Measurements from ENCODE around the gene EPYC. TPM values are rescaled to one million over a fixed set of nuclear protein-coding genes. Genes with fewer than 3 reads are reported as not detected.
"Not testable (repeated sequence)": the region's sequence is repeated elsewhere in the genome, so short reads cannot be mapped to it uniquely, and the experiment has no call there.

Gene EPYC
- total and polyA plus RNA-seq, 4 experiments from 2014 or later = not detected

DNA sequence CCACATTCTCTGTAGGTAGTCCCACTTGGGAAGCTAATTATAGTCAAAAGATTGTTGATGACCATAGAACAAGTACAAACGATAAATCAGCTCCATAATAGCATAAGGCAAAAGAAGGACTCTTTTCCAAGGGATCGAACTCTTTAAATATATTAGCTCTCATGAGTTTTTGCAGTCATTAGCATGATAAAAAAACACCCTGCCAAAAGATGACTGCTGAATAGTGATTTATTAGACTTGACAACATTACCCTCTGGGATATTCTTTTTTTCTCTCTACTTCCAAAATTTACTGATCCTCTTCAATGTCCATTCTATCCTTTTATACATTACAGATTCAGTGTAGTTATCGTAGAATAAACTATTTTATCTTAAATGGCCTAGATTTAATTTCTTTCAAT is 14.2 kb downstream of the EPYC start:
- Mint-ChIP-seq H3K4me1 (no peaks in the 10 kb centered on the region), H3K4me3 (no peak overlapping the region), H3K36me3 (no peaks in the 10 kb centered on the region), H3K27me3 (no peaks in the 10 kb centered on the region), H3K9me3 (no peaks in the 10 kb centered on the region), H3K27ac (no peak overlapping the region)
- DNase-seq = no peak
- no peaks in the 10 kb centered on the region for H3K9me3 ChIP-seq (ENCODE audit: control insufficient read depth in 1 of 2, low read length in 2 of 2)
- no peaks in the 10 kb centered on the region for H3K4me1 ChIP-seq (ENCODE audit: insufficient read depth, low read length)
- H3K4me3 ChIP-seq (ENCODE audit: low read length in 2 of 2) = no peak overlapping the region
- no peaks in the 10 kb centered on the region for H3K36me3 ChIP-seq (ENCODE audit: insufficient read depth, low read length)
- intact Hi-C loops (cut with micrococcal nuclease) = no loop called here
- no peaks in the 10 kb centered on the region for H3K27me3 ChIP-seq (ENCODE audit: insufficient read depth, low read length)
- no peak overlapping the region for H3K27ac ChIP-seq (ENCODE audit: low read depth, low read length)
- CTCF ChIA-PET (ENCODE audit: partially characterized antibody) = no interaction called here
- POLR2A ChIA-PET (ENCODE audit: partially characterized antibody) = no interaction called here

DNA sequence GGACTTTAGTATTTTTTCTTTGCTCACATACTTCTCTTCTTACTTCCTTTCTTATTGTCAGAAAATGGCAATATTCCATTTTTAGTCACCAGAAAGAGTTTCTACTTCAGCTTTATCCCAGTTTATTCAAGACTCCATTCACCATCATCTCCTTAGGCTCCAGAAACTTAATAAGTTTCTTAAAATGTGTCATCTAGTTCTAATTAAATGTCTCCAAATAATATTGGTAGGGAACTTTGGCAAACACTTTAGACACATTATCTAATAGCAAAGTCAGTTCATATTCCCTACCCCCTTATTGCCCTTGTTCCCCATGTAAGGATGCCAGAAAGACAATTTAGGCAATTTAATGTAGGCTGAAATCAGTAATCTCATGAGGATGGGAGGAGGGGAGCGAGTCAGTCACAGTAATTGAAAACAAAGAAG is 15.1 kb downstream of the EPYC start:
- Mint-ChIP-seq H3K36me3 (no peaks in the 10 kb centered on the region), H3K4me3 (no peak overlapping the region), H3K27me3 (no peaks in the 10 kb centered on the region), H3K4me1 (no peaks in the 10 kb centered on the region), H3K9me3 (no peaks in the 10 kb centered on the region), H3K27ac (no peak overlapping the region)
- intact Hi-C loops (cut with micrococcal nuclease) = no loop called here
- Histone ChIP-seq H3K4me1 (ENCODE audit: insufficient read depth, low read length) (no peaks in the 10 kb centered on the region), H3K36me3 (ENCODE audit: insufficient read depth, low read length) (no peaks in the 10 kb centered on the region), H3K4me3 (ENCODE audit: low read length in 2 of 2) (no peak overlapping the region), H3K27me3 (ENCODE audit: insufficient read depth, low read length) (no peaks in the 10 kb centered on the region), H3K27ac (ENCODE audit: low read depth, low read length) (no peak overlapping the region), H3K9me3 (ENCODE audit: control insufficient read depth in 1 of 2, low read length in 2 of 2) (no peaks in the 10 kb centered on the region)
- ChIA-PET CTCF (ENCODE audit: partially characterized antibody) (interaction anchor here (0.6 kb wide), 1 partner anchor 76 kb away, joined by 3 read pairs; no protein-coding TSS in a partner anchor), POLR2A (ENCODE audit: partially characterized antibody) (no interaction called here)
- no peak for DNase-seq

DNA sequence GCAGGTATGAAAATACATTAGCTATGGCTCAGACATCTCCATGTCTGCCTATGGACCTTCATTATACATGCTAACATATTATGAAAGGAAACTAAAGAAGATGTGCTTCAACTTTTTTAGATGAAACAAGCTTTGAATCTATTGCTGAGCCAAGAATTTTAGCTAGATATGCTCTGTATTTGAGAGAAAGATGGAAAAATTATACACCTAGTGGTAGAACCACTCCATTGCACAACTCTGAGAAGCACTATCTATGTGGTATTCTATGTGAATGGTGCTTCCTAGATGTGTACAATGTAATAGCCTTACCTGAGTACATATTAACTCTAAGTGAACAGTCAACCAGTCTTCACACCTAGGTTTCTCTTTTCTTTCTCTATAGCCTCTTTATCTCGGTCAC is 17.3 kb downstream of the EPYC start:
- ChIA-PET CTCF (ENCODE audit: partially characterized antibody) (no interaction called here), POLR2A (ENCODE audit: partially characterized antibody) (no interaction called here)
- intact Hi-C loops (cut with micrococcal nuclease) = no loop called here
- no peak overlapping the region for H3K4me3 ChIP-seq (ENCODE audit: low read length in 2 of 2)
- H3K36me3 ChIP-seq (ENCODE audit: insufficient read depth, low read length) = no peaks in the 10 kb centered on the region
- H3K27ac ChIP-seq (ENCODE audit: low read depth, low read length) = no peak overlapping the region
- Mint-ChIP-seq H3K4me1 (no peaks in the 10 kb centered on the region), H3K27me3 (peaks cover 0 to 3% of the 10 kb centered on the region in 2 donors), H3K9me3 (no peaks in the 10 kb centered on the region), H3K27ac (no peak overlapping the region), H3K4me3 (no peak overlapping the region), H3K36me3 (no peaks in the 10 kb centered on the region)
- H3K27me3 ChIP-seq (ENCODE audit: insufficient read depth, low read length) = no peaks in the 10 kb centered on the region
- no peak for DNase-seq
- H3K9me3 ChIP-seq (ENCODE audit: control insufficient read depth in 1 of 2, low read length in 2 of 2) = no peaks in the 10 kb centered on the region
- H3K4me1 ChIP-seq (ENCODE audit: insufficient read depth, low read length) = no peaks in the 10 kb centered on the region

DNA sequence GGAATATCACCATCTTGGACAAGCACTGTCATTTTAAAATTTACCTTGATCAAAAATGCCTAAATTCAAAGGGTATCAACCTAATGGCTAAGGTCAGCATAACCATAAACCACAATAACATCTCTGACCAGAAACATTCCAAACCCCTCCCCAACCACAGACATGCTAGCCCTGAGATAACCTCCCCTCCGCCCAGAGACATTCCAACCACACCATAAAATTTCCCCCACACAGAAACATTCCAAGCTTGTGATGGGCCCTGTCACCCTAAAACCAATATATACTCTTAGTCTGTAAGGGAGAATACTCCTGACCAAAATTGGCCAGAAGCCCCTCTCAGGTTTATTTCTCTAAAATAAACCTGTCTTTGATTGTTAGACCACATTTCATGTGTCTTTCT is 17.7 kb downstream of the EPYC start:
- no peak for DNase-seq
- H3K36me3 Mint-ChIP-seq = no peaks in the 10 kb centered on the region
- no peak overlapping the region for H3K27ac Mint-ChIP-seq
- Histone ChIP-seq H3K27ac (ENCODE audit: low read depth, low read length) (no peak overlapping the region), H3K9me3 (ENCODE audit: control insufficient read depth in 1 of 2, low read length in 2 of 2) (no peaks in the 10 kb centered on the region), H3K27me3 (ENCODE audit: insufficient read depth, low read length) (no peaks in the 10 kb centered on the region), H3K36me3 (ENCODE audit: insufficient read depth, low read length) (no peaks in the 10 kb centered on the region), H3K4me1 (ENCODE audit: insufficient read depth, low read length) (no peaks in the 10 kb centered on the region), H3K4me3 (ENCODE audit: low read length in 2 of 2) (no peak overlapping the region)
- POLR2A ChIA-PET (ENCODE audit: partially characterized antibody) = no interaction called here
- H3K27me3 Mint-ChIP-seq = peaks cover 0 to 3% of the 10 kb centered on the region in 2 donors
- CTCF ChIA-PET (ENCODE audit: partially characterized antibody) = no interaction called here
- intact Hi-C loops (cut with micrococcal nuclease) = no loop called here
- no peaks in the 10 kb centered on the region for H3K9me3 Mint-ChIP-seq
- no peak overlapping the region for H3K4me3 Mint-ChIP-seq
- no peaks in the 10 kb centered on the region for H3K4me1 Mint-ChIP-seq

DNA sequence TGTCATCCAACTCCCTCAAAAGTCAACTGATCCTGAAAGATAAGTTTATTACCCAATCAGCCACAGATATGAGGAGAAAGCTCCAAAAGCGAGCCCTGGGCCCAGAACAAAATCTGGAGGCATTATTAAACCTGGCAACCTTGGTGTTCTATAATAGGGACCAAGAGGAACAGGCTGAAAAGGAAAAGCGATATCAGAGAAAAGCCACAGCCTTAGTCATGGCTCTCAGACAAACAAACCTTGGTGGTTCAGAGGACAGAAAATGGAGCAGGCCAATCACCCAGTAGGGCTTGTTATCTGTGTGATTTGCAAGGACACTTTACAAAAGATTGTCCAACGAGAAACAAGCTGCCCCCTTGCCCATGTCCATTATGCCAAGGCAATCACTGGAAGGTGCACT is 19.4 kb downstream of the EPYC start:
- H3K9me3 ChIP-seq (ENCODE audit: control insufficient read depth in 1 of 2, low read length in 2 of 2); H3K27me3 Mint-ChIP-seq; intact Hi-C loops (cut with micrococcal nuclease); DNase-seq; H3K4me3 Mint-ChIP-seq; H3K4me3 ChIP-seq (ENCODE audit: low read length in 2 of 2); H3K27ac ChIP-seq (ENCODE audit: low read depth, low read length); H3K4me1 Mint-ChIP-seq; H3K27ac Mint-ChIP-seq; H3K9me3 Mint-ChIP-seq; POLR2A ChIA-PET (ENCODE audit: partially characterized antibody); H3K36me3 ChIP-seq (ENCODE audit: insufficient read depth, low read length); H3K4me1 ChIP-seq (ENCODE audit: insufficient read depth, low read length); CTCF ChIA-PET (ENCODE audit: partially characterized antibody); H3K27me3 ChIP-seq (ENCODE audit: insufficient read depth, low read length); H3K36me3 Mint-ChIP-seq: not testable (repeated sequence)

DNA sequence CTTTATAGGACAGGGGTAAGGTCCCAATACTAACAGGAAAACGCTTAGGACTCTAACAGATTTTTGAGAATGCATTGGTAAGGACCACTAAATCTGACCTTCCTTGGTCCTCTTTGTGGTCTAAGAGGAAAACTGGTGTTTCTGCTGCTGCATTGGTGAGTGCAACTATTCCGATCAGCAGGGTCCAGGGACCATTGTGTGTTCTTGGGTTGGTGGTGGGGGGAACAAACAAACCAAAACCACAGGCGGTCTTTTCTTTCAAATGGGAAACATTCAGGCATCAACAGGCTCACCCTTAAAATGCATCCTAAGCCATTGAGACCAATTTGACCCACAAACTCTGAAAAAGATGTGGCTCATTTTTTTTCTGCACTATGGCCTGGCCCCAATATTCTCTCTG is 20.7 kb downstream of the EPYC start:
- Mint-ChIP-seq H3K4me1 (no peaks in the 10 kb centered on the region), H3K27ac (no peak overlapping the region), H3K9me3 (no peaks in the 10 kb centered on the region), H3K4me3 (no peak overlapping the region), H3K36me3 (no peaks in the 10 kb centered on the region), H3K27me3 (peaks cover 0 to 3% of the 10 kb centered on the region in 2 donors)
- Histone ChIP-seq H3K4me3 (ENCODE audit: low read length in 2 of 2) (no peak overlapping the region), H3K27ac (ENCODE audit: low read depth, low read length) (no peak overlapping the region), H3K36me3 (ENCODE audit: insufficient read depth, low read length) (no peaks in the 10 kb centered on the region), H3K4me1 (ENCODE audit: insufficient read depth, low read length) (no peaks in the 10 kb centered on the region), H3K9me3 (ENCODE audit: control insufficient read depth in 1 of 2, low read length in 2 of 2) (no peaks in the 10 kb centered on the region), H3K27me3 (ENCODE audit: insufficient read depth, low read length) (no peaks in the 10 kb centered on the region)
- ChIA-PET POLR2A (ENCODE audit: partially characterized antibody) (no interaction called here), CTCF (ENCODE audit: partially characterized antibody) (no interaction called here)
- intact Hi-C loops (cut with micrococcal nuclease) = no loop called here
- DNase-seq = no peak

DNA sequence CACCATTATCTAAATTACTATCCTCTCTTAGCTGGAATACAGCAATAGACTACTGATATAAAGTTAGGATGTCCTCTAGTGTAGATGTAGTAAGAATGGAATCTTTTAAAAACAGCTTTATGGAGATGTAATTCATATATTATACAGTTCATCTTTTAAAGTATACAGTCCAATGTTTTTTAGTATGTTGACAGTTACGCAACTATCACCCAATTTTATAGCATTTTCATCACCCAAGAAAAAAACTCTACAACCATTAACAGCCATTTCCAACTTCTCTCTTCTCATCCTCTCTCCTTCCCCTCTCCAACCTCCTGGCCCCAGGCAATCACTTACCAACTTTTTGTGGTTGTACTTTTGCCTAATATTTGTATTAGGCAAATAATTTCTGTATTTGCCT is 22.6 kb downstream of the EPYC start:
- no peaks in the 10 kb centered on the region for H3K9me3 ChIP-seq (ENCODE audit: control insufficient read depth in 1 of 2, low read length in 2 of 2)
- Mint-ChIP-seq H3K4me3 (no peak overlapping the region), H3K27me3 (peaks cover 0 to 3% of the 10 kb centered on the region in 2 donors), H3K36me3 (no peaks in the 10 kb centered on the region), H3K9me3 (no peaks in the 10 kb centered on the region), H3K27ac (no peak overlapping the region), H3K4me1 (no peaks in the 10 kb centered on the region)
- H3K27me3 ChIP-seq (ENCODE audit: insufficient read depth, low read length) = no peaks in the 10 kb centered on the region
- ChIA-PET CTCF (ENCODE audit: partially characterized antibody) (no interaction called here), POLR2A (ENCODE audit: partially characterized antibody) (no interaction called here)
- no peaks in the 10 kb centered on the region for H3K4me1 ChIP-seq (ENCODE audit: insufficient read depth, low read length)
- H3K27ac ChIP-seq (ENCODE audit: low read depth, low read length) = no peak overlapping the region
- H3K4me3 ChIP-seq (ENCODE audit: low read length in 2 of 2) = no peak overlapping the region
- H3K36me3 ChIP-seq (ENCODE audit: insufficient read depth, low read length) = no peaks in the 10 kb centered on the region
- no peak for DNase-seq
- intact Hi-C loops (cut with micrococcal nuclease) = no loop called here

DNA sequence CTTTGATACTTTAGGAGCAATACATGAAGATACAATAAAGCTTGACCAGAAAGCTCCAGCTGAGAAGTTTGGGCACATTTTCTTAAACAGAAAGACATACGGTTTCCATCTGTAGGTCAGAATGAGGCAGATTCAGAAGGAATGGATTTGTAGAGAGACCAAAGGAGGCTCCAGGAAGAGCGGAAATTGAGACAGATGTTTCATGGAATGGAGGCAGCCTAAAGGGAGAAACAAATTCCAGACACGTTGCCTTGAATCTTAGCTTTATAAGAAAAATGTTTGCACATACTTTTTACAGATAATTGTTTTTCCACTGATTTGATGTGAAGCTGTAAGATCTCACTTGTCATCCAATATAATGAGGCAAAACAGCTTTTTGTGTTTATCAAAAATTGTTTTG is 24.8 kb downstream of the EPYC start:
- H3K9me3 Mint-ChIP-seq = no peaks in the 10 kb centered on the region
- H3K36me3 Mint-ChIP-seq = no peaks in the 10 kb centered on the region
- Histone ChIP-seq H3K27me3 (ENCODE audit: insufficient read depth, low read length) (no peaks in the 10 kb centered on the region), H3K9me3 (ENCODE audit: control insufficient read depth in 1 of 2, low read length in 2 of 2) (no peaks in the 10 kb centered on the region), H3K27ac (ENCODE audit: low read depth, low read length) (no peak overlapping the region), H3K4me1 (ENCODE audit: insufficient read depth, low read length) (no peaks in the 10 kb centered on the region), H3K36me3 (ENCODE audit: insufficient read depth, low read length) (no peaks in the 10 kb centered on the region), H3K4me3 (ENCODE audit: low read length in 2 of 2) (no peak overlapping the region)
- no peak overlapping the region for H3K4me3 Mint-ChIP-seq
- POLR2A ChIA-PET (ENCODE audit: partially characterized antibody) = no interaction called here
- intact Hi-C loops (cut with micrococcal nuclease) = loop anchor here (2.0 to 10.0 kb wide), 3 partner anchors 347 to 1667 kb away; no protein-coding TSS in a partner anchor
- CTCF ChIA-PET (ENCODE audit: partially characterized antibody) = interaction anchor here (1.3 kb wide), 1 partner anchor 9 kb away, joined by 5 read pairs; no protein-coding TSS in a partner anchor
- peaks cover 0 to 3% of the 10 kb centered on the region in 2 donors for H3K27me3 Mint-ChIP-seq
- H3K27ac Mint-ChIP-seq = no peak overlapping the region
- H3K4me1 Mint-ChIP-seq = no peaks in the 10 kb centered on the region
- no peak for DNase-seq

Data from CD4-positive, alpha-beta memory T cell (primary cell).